NCI-H524 treated with DMSO at 0.1 percent for 48 hours (cell line): Measurements from ENCODE around the gene RNF220.

Source experiments
- DNase-seq: peaks from one replicate; lab custom pipeline; 2025; lab: John Stamatoyannopoulos, UW

RNF220 gene

DNA sequence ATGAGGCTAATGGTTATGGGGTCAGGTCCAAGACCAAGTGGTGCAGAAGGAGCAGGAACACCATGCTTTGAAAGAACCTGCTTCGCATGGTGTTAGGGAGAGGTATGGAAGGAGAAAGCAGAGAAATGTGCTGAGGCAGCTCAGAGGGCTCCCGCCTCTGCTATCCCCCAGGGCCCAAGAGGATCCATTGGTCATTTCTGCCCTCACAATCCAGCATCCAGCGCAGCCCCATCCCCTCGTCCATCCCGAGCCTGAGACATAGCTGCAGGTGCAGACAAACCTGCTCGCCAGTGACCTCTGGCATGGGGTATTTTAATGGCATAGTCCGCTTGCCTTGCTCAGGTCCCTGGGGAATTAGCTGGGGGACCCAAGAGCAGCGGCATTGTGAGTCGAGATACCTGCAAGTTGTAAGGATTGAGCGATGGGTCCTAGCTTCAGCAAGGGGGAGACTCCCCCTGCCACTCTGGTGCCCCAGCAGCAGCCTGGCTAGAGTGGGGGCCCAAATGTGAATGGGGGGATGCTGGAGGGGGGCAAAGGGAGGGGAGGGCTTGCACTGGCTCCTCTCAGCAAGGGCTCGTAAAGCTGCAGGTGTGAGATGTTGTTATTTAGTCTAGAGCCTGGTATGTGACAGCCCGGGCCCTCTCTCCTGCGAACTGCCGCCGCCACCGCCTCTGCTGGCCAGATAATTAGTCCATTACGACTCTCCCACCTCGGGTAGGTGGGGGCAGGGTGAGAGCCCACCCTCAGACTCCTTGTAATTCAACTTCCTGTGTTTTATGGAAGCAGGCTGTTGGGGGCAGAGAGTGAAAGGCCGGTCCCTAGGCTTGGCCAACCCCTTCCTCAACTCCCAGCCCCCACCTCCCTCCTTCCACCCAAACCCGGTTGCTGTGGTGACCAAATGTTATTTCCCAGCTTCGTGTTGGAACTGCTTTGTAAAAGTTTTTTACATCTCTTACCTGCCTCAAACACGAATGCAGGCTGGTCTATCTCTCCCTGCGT, 118.8 kb downstream of the RNF220 start:
- no peak for DNase-seq

DNA sequence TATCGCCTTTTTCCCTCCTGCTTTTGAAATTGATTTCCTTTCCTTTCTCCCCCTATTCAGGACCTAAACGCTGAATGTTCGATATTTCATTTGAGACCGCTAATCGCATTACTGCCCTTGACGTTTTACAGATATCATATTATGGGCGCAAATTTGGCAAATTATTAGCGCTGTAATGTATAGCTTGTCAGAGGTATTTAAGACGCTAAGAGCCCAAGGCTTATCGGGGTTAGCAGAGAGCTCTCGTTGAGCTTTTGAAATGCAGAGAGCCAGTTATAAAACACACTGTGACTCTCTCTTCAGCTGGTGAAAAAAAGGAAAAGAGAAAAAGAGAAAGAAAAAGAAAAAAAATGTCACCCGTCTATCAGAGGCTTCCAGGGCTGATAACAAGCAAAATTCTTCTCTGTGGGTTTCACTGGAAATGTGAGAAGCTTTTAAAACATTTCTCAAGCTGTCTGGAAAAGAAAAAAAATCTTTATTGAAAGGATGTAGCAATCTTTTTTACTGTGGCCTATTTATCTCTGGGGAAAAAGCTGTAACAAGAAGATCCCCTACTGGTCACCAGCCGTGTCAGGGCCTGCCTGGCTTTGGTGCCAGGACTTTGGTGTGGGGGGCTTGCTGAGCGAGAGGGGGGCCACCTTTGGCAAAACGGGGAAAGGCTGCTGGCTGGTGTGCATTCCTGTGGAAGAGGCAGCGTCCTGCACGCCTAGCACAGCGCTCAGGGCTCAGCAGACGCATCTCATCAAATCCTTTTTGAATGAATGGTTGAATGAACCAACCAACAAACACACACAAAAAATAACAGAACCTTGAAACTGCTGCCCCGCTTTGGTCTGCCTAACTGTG, 119.8 kb downstream of the RNF220 start:
- DNase-seq, result no peak

DNA sequence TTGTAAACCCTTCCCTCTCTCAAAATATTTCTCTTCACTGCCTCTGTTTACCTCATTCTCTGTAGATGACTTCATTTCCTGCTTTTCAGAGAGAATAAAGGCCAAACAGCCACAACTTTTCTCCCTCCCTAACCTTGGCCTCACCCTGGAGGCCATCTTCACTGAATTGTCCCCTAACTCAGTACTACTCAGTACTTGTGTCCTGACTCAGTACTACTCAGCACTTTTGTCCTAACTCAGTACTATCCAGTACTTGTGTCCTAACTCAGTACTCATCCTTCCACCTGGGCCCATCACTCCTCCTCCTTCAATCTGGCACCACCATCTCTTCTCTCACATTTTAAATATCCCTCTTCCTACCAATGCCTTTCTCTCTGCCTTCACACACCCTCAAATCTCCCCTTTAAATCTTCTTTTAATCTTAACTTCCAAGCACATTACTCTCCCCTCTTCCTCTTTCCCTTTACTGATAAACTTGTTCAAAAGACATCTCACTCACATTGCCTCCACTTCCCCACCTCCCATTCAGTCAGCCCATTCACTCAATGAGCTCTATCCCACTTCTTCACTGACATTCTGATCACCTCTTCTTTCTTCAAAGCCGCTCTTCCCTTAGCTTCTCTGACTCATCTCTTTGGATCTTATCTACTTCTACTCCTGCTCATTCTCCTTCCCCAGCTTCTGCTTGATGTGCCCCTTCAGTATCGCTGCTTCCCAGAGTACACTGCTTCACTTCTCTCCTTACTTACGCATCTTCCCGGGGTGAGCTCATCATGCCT, 121.4 kb downstream of the RNF220 start:
- no peak for DNase-seq

DNA sequence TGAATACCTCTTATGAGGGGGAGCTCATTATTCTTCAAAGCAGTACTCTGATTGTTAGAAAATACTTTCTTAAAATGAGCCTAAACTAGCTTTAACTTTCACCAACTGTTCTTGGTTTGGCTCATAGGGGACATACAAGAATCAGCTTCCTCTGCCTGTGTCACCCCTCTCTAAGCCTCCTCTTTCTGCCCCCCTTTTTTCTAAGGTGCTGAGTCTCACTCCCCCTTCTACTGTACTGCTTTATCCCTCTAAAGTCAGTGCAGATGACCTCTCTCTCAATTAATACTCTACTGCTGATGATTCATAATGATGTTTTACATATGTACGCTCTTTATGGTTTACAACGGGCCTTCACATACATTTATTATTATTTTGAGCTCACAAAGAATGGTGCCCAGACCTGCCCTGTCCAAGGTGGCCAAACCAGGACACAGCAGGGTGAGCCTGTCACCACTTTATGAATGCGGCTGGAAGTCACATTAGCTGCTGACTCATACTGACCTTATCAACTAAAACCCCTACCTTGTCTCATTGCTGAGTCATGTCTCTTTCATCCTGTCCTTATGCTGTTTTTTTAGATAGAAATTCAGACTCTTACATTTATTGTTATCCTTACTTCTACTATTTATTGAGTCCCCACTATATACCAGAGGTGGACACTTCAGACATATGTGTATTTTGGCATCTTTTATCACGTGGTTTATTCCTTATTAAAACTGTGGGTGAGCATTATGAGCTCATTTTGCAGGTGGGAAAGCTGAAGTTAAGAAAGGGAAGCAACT, 126.9 kb downstream of the RNF220 start:
- DNase-seq, result no peak

DNA sequence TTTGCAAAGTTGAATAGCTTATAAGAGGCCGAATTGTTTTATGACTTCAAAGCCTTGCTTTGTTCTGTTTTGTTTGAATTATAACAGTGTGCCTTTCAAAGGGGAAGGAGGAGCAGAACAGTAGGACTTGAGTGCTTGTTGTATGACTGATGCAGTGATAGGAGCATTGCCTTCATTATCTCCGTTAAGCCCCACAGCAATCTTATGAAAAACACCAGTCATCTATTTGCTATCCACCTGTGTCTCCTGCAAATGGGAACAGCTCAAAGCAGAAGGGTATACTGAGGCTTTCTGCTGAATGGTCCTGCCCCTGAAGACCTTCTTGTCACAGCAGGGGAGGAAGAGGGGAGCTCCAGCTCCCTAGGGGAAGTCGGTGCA, 127.5 kb downstream of the RNF220 start:
- no peak for DNase-seq

DNA sequence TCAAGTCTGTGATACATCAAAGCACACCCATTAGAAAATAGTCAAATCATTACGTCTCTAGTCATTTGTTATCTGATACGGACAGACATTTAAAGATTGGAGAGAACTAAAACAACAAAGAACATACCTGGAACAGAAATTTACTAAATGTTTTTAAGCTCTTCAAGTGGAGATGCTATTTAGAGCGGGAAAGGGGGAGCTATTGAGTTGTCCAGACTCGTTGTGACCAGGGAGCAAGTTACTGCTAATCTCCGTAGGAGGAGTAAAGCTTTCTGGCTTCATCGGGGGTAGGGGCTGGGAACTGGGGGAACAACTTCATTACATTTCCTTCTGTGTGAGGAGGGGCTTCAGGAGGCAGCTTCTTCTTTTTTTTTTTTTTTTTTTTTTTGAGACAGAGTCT, 129.7 kb downstream of the RNF220 start:
- DNase-seq, result no peak

DNA sequence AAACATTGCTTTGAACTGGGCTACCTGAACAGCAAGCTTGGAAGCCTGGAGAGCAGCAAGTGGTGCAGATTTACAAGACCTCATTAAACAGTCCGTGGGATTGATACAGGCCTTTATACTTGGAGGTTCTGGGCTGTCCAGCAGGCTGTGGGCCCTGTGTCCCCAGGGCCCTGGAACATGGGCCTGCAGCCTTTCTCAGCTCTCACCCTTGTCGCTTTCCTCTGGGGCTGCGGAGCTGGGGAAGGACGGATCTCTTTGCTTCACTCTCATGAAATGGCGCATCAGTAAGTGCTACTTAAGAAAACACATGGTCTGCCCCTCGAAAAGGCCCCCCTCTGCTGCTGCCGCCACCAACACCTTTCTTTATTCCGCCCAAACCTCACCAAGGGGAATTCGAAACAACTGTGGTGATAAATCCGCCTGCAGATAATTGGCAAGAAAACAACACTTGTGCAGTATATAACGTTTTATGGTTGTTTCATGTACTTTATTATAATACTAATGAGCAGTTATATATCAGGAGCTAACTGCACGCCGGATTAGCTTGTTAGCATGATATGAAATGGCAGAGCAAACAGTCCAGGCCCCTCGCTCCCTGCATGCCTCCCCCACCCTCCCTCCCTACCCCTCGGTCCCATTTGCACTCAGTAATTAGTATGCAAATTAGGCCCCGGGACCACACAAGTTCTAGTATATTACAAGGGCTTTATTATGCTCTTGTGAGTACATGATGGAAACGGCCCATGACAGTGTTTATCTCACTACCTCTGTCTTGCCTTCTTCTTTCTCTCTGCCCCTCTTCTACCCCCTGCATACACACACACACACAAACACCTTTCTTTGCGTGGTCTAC, 131.5 kb downstream of the RNF220 start:
- no peak for DNase-seq

DNA sequence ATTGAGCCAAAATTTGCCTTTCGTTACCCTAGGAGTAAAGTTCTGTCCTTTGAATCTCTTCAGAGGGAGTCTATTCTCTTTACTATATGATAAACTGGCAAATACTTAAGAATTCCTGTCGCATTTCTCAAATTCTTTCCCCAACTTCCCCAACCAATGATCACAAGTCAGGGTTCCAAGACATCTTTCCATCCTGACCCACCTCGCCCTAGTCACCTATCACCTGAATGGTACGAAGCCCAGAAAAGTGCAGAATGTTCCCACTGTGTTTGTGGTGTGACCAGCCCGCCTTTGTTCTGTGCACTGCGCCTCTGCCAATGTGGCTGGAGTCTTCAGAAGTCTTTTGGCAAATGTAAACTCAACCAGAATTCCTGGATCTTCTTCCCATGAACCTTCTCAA, 132.5 kb downstream of the RNF220 start:
- DNase-seq, result no peak

DNA sequence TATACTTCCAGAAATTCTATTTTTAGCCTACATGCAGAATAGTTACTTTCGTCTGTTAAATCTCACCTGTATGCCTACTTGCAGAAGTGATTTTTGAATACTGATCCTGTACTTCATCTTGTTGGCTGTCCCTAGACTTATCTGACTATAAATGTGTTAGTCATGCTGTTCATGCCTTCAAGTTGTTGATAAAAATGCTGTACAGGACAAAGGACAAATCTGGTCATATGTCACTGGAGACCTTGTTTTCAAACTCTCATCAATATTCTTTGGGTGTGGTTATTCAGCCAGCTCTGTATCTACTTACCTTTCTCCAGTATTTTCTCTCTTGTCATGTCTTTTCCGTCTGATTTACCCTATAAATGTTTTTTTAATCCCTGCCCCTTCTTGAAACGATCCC, 132.9 kb downstream of the RNF220 start:
- no peak for DNase-seq

DNA sequence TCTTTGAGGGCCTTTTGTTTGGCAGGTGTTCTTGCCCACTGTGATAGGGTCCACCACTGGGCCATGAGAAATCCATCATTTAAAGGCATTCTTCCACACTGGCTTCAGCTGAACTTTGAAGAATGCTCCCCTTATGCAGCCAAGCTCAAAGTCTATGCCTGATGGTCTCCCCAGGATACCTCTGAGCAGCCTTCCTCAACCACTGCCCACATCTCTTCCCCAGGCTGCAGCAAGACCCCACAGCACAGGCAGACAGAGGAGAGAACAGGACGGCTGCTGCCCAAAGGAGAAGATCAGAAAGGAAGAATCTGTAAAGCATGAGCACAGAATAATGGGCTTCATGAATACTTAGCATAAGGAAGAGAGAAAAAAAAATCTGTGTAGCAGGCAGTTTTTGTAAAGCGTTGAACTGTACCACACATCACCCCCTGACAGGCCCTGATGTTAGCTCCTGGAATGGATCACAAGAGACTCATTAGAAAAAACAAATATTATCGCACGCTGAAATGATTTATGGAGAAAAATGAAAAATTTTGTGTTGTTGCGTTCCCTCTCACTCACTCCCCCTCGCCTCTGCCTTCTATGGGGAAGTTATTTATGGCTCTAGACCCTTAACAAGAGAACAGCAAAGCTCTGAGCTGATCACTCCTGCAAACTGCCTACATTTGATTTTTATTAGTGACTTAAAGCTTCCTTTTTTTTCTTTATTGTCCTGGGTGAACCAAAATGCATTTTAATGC, 135.1 kb downstream of the RNF220 start:
- no peak for DNase-seq

DNA sequence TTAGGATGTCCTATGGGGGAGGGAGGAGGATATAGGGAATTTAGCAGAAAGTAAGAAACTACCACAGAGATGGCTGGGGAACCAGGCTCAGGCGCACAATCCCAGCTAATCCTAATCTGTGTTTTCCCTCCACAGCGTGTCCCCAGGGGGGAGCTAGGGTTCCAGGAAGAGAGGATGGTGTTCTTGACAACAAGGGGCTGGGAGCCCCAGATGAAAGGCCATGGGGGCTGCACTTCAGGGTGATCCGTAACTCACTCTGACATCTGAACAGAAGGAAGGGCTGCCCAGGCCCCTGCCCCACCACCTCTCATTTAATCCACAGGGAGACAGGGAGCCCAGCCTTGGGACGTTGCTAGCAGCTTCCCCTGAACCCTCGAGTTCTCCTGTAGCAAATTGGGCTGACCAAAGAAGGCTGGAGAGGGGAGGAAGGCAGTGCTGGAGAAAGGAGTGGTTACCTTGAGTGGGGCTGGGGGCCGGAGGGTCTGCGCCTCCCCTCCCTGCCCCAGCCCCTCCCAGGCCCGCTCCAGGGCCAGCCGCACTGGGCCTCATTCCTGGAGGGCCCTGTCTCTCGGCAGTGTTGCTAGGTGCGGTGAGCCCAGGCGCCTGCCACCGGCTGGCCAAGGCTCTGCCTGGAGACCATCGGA, 137.5 kb downstream of the RNF220 start:
- no peak for DNase-seq

DNA sequence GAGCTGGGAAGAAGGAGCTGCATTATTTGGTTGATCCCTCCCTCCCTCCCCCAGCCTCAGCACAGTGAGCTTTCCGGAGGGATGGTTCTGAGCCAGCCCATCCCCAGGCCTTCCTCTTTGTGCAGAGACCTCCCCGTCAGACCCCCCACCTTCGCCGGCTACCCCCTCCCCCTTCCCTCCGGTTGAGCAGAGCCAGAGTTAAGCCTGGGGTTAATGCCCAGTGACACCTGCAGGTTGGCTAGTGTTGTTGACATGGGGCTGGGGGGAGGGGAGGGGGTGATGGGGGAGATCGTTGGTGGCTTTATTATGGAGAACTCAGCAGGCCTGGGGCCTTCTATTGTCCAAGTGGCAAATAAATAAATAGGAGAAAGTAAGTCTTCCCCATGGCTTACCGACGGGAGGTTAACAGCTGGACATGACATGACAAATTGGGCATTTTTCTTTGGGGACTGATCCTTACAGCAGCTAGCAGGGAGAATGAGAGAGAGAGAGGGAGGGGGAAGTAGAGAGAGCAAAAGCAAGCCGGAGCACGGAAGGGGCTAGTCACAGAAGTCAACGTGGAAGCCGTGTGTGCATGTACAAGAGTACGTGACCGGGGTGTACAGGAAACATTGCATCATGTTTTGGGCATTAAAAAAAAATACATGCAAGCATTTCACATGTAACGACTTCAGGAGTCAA, 138.1 kb downstream of the RNF220 start:
- no peak for DNase-seq

DNA sequence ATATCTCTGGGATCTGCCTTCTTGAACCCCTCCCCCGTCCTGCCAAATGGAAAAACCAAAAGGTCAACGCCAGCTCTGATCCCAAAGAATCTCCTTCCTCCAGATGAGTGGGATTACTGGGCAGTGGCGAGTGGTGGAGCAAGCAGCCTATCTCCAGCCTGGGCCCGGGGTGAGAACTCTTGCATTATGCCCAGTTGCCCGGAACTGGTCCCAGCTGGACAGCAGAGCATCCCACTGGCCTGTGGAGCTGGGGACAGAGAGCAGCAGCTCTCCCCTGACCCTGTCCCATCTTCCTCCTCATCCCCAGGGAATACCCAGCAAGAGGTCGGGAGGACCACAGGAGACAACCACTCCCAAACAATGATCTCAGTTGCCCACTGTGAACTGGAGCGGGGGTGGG, 138.7 kb downstream of the RNF220 start:
- DNase-seq, result no peak

DNA sequence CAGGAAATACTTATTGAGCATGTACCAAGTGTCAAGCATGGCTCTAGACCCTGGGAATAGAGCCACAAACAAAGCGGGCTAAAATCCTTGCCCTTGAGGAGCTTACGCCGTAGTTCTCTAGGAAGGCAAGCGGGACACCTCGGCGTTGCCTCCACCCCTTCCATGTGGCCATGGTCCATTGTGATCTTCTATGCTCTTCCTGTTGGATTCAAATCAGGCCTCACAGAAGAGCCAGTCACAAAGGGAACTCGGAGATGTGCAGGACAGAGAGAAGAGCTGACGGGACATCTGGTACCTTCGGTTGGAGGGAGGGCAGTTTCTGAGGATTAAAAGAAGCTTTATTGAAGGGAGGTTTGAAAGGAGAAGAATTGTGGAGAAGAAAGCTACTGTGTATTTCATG, 139.9 kb downstream of the RNF220 start:
- no peak for DNase-seq

DNA sequence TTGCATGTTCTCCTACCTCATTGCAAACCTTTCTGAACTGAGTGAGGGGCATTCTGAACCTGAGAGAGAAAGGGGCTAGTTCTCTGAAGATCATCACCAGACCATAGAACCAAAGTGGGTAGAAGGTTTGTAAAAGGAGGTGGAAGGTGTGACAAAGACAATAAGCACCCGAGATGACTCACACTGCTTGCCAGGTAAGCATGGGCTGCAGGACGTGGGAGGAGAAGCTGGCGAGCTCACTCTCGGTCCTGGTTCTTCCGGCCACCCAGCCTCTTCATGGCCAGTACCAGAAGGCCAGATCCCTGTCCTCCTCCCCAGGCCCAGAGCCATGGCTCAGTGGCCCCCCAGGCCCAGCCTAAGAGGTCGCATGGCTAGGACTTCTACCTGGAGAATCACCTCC, 140.9 kb downstream of the RNF220 start:
- DNase-seq, result no peak

DNA sequence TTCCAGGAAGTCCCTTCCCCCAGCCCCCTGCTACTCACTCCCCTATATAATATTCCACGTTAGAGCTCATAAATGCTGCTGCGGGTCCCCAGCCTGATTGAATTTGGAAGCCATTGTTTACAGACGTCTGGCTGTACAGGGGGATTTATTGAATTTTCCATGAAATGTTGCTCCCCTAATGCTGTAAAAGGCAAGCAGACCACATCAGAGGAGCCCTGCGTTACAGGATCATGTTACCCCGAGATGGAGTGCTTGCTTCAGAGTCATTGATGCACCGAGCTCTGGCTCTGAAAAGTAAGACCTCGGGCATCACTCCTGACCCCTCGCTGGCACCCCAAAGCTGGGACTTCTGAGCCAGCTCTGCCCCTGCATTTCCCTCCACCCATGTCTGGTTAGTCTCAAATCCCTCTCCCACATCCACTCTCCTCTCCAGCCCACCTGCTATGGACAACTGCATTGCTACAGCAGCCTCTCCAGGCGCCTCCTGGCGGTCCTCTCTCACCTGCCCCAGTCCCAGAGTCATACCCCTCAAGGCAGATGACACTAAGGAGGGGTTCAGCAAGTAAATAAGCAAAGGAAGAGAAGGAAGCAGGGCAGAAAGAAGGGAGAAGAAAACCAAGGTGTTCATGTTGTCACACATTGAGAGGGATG, 141.5 kb downstream of the RNF220 start:
- DNase-seq, result no peak

DNA sequence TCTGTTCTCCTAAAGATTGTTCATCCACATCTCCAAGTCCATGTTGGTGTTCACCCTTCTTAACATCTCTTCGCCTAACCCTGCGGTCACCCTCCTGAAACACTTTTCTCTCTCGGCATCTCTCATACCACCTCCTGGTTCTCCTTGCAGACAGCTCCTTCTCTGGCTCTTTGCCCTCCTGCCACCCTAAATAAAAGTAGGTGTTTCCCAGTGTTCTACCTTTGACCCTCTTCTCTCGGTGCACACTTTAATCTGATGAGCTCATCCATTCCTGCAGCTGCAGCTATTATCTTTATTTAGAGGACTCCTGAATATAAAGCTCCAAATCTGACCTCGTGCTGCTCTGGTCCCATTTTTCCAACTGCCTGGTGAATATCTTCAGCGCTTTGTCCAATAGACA, 142.3 kb downstream of the RNF220 start:
- DNase-seq, result no peak

DNA sequence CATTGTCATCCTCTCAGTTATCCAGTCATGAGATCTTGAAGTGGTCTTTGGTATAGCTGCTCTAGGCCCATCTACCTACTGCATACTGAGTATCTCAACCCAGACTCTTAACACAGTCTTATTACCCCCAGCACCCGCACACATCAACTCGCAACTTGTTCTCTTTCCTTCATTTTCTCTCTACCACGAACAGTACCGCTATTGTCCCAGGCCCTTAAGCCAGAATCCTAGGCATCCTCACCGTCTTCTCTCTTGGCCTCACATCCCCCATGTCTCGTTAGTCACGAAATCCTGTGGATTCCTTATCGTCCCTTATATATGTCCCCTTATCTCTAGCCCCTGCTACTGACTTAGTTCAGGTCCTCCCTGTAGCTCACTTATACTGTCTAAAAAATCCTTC, 142.8 kb downstream of the RNF220 start:
- DNase-seq, result no peak
